ENCODE results near the gene TIAM1. TPM values are rescaled to one million over a fixed set of nuclear protein-coding genes. Genes with fewer than 3 reads are reported as not detected.

The TIAM1 gene
- polyA plus RNA-seq, 2 of the 4 experiments (the other 2 are of a cell fraction), result 0.23 to 0.40 TPM

DNA sequence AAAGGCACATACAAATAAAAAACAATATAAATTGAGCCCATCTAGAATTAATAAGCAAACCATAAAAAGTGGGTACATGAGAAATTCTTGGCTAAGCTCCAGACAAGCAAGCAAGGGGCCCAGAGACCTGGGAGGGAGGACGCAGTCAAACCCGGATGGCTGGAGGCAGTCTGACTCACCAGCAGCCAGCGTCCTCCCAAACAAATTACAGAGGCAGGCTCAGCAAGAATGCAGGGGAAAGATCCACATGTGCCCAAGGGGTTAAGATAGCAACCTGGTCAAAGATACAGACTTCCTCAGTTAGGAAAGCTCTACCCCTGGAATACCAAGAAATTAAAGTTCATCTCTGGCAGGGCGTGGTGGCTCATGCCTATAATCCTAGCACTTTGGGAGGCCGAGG is 7.4 kb upstream of the TIAM1 start:
- no peak for FAIRE-seq
- Histone ChIP-seq H3K9me3 (no peaks in the 10 kb centered on the region), H3K27ac (no peak overlapping the region), H3K4me3 (no peak overlapping the region), H3K4me1 (peaks cover 14% of the 10 kb centered on the region; the same call in 2 of the 3 replicates), H3K4me2 (no peak overlapping the region)
- TF ChIP-seq RNF2 (IDR thresholded peaks at IDR 0.05; ENCODE audit: borderline replicate concordance, low read depth) (no peak), FOSL2 (IDR thresholded peaks at IDR 0.05) (no peak), FOSL2 (CRISPR knock-in tag; IDR thresholded peaks at IDR 0.05) (no peak), HOXA7 (CRISPR knock-in tag; IDR thresholded peaks at IDR 0.05) (no peak), CHD2 (IDR thresholded peaks at IDR 0.05; ENCODE audit: low read length, partially characterized antibody) (no peak), SREBF2 (IDR thresholded peaks at IDR 0.05) (no peak), ESRRA (IDR thresholded peaks at IDR 0.05; ENCODE audit: borderline replicate concordance, low read length) (no peak), HDAC2 (IDR thresholded peaks at IDR 0.05) (no peak), RFX5 (IDR thresholded peaks at IDR 0.05) (no peak), HEYL (CRISPR knock-in tag; IDR thresholded peaks at IDR 0.05) (no peak), NFE2L2 (conservative IDR thresholded peaks at IDR 0.05; ENCODE audit: low read length) (no peak)
- TF ChIP-seq, protein P1, sequence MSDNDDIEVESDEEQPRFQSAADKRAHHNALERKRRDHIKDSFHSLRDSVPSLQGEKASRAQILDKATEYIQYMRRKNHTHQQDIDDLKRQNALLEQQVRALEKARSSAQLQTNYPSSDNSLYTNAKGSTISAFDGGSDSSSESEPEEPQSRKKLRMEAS (IDR thresholded peaks at IDR 0.05), result no peak
- TF ChIP-seq, protein P2, sequence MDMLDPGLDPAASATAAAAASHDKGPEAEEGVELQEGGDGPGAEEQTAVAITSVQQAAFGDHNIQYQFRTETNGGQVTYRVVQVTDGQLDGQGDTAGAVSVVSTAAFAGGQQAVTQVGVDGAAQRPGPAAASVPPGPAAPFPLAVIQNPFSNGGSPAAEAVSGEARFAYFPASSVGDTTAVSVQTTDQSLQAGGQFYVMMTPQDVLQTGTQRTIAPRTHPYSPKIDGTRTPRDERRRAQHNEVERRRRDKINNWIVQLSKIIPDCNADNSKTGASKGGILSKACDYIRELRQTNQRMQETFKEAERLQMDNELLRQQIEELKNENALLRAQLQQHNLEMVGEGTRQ (IDR thresholded peaks at IDR 0.05), result no peak
- ChIA-PET POLR2A (no interaction called here), CTCF (no interaction called here)
- WGBS (ENCODE audit: missing lambda C conversion rate), result 3% methylated on average over 5 of the region's 5 CpGs
- DNase-seq (ENCODE audit: low read depth in 1 of 2, low spot score in 1 of 2), result peak in 1 of 2 experiments; percentile 6
- no peak for ATAC-seq

DNA sequence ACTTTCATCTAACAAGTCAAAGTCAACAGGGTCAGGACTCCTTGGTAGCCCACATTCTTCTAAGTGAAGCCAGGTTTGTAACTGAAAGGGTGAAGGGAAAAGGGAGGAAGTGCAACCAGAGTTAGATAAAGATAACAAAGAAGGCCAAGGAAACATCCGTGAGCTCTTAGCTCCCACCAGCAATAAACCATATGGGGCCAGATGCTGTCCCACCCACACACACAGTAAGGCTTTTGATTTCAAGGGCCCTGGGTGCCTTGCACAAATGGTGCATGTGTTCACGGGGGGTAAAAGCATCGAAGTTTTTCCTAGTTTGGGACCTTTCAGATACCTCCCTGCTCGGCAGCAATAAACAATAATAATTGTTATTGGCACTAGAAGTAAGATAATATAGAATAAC is 5.1 kb upstream of the TIAM1 start:
- Histone ChIP-seq H3K9me3 (no peaks in the 10 kb centered on the region), H3K4me1 (peaks cover 3% of the 10 kb centered on the region; the same call in 2 of the 3 replicates), H3K27ac (no peak overlapping the region), H3K4me2 (no peak overlapping the region), H3K4me3 (no peak overlapping the region)
- DNase-seq (ENCODE audit: low read depth in 1 of 2, low spot score in 1 of 2) (no peak), FAIRE-seq (no peak), ATAC-seq (no peak)
- TF ChIP-seq JUNB (IDR thresholded peaks at IDR 0.05), result no peak
- TF ChIP-seq CEBPB (IDR thresholded peaks at IDR 0.05), result no peak
- TF ChIP-seq, protein P3, sequence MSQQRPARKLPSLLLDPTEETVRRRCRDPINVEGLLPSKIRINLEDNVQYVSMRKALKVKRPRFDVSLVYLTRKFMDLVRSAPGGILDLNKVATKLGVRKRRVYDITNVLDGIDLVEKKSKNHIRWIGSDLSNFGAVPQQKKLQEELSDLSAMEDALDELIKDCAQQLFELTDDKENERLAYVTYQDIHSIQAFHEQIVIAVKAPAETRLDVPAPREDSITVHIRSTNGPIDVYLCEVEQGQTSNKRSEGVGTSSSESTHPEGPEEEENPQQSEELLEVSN (IDR thresholded peaks at IDR 0.05; ENCODE audit: borderline replicate concordance, low read depth), result no peak
- no peak for TF ChIP-seq EHMT2 (IDR thresholded peaks at IDR 0.05; ENCODE audit: low read depth)
- no peak for TF ChIP-seq MAFK (IDR thresholded peaks at IDR 0.05; ENCODE audit: partially characterized antibody)
- TF ChIP-seq NPAS2 (CRISPR knock-in tag; IDR thresholded peaks at IDR 0.05; ENCODE audit: borderline replicate concordance), result no peak
- no peak for TF ChIP-seq RARB (CRISPR knock-in tag; IDR thresholded peaks at IDR 0.05)
- no peak for TF ChIP-seq SMC3 (IDR thresholded peaks at IDR 0.05)
- TF ChIP-seq RAD21 (conservative IDR thresholded peaks at IDR 0.05 in 1 of 2, IDR thresholded peaks at IDR 0.05 in 1 of 2), result no peak
- TF ChIP-seq, protein P4, sequence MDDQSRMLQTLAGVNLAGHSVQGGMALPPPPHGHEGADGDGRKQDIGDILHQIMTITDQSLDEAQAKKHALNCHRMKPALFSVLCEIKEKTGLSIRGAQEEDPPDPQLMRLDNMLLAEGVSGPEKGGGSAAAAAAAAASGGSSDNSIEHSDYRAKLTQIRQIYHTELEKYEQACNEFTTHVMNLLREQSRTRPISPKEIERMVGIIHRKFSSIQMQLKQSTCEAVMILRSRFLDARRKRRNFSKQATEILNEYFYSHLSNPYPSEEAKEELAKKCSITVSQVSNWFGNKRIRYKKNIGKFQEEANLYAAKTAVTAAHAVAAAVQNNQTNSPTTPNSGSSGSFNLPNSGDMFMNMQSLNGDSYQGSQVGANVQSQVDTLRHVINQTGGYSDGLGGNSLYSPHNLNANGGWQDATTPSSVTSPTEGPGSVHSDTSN (IDR thresholded peaks at IDR 0.05), result no peak
- TF ChIP-seq FOSB (CRISPR knock-in tag; IDR thresholded peaks at IDR 0.05), result no peak
- no peak for TF ChIP-seq TFCP2L1 (CRISPR knock-in tag; IDR thresholded peaks at IDR 0.05)
- TF ChIP-seq, protein P5, sequence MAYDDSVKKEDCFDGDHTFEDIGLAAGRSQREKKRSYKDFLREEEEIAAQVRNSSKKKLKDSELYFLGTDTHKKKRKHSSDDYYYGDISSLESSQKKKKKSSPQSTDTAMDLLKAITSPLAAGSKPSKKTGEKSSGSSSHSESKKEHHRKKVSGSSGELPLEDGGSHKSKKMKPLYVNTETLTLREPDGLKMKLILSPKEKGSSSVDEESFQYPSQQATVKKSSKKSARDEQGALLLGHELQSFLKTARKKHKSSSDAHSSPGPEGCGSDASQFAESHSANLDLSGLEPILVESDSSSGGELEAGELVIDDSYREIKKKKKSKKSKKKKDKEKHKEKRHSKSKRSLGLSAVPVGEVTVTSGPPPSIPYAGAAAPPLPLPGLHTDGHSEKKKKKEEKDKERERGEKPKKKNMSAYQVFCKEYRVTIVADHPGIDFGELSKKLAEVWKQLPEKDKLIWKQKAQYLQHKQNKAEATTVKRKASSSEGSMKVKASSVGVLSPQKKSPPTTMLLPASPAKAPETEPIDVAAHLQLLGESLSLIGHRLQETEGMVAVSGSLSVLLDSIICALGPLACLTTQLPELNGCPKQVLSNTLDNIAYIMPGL (CRISPR knock-in tag; IDR thresholded peaks at IDR 0.05; ENCODE audit: borderline replicate concordance), result no peak
- no peak for TF ChIP-seq RFX5 (IDR thresholded peaks at IDR 0.05)
- no peak for TF ChIP-seq CHD2 (IDR thresholded peaks at IDR 0.05; ENCODE audit: low read length, partially characterized antibody)
- POLR2A ChIA-PET, result no interaction called here
- CTCF ChIA-PET, result no interaction called here
- WGBS (ENCODE audit: missing lambda C conversion rate), result 20% methylated on average over 4 of the region's 4 CpGs
